Measurements from ENCODE around the gene IL18R1.
"Not testable (repeated sequence)": the region's sequence is repeated elsewhere in the genome, so short reads cannot be mapped to it uniquely, and the experiment has no call there.

The IL18R1 gene, protein sequence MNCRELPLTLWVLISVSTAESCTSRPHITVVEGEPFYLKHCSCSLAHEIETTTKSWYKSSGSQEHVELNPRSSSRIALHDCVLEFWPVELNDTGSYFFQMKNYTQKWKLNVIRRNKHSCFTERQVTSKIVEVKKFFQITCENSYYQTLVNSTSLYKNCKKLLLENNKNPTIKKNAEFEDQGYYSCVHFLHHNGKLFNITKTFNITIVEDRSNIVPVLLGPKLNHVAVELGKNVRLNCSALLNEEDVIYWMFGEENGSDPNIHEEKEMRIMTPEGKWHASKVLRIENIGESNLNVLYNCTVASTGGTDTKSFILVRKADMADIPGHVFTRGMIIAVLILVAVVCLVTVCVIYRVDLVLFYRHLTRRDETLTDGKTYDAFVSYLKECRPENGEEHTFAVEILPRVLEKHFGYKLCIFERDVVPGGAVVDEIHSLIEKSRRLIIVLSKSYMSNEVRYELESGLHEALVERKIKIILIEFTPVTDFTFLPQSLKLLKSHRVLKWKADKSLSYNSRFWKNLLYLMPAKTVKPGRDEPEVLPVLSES

DNA sequence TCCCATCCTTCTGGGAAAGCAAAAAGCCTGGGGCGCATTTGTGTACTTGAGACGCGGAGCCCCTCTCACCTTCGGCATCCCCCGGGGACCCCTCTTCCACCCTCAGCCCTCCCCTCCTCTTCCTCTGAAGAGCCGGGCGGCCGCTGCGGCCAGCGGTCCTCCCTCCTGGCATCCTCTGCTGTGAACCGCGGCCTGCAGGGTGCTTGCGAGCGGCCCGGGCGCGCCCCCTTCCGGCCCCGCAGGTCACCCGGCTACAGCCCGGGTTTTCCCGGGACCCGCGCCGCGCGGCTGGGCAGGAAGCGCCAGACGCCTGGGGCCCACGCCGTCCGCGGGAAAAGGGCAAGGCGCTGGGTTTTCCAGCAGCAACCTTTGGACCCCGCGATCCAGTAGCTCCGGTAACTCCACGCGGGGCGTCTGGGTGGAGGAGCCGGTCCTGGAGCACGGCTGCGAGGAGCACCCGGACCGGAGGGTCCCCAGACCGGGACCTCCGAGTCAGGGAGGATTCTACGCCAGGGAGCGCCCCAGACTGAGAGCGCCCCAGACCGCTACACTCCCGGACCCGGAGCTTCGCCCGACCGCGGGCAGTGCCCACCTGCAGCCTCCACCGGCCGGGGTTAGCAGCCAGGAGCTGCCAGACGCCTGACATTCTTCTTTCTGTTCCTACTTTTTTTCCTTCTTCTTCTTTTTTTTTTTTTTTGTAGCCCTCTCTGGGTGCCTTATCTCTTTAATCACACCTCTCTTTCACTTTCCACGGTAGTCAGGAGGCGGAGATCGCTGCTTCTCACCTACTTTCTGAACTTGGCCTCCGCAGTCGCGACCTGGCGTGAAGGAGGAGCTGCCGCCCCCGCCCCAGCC, at the start of gene IL18R1:
TSS of gene IL18R1 (plus strand) at position 271 of the 855 bp plus-strand sequence. CDS start 6,865 bp downstream, outside the sequence.
- peak; percentile 33 to 44 for DNase-seq (ENCODE audit: low read depth in 2 of 2, low spot score in 1 of 2)

DNA sequence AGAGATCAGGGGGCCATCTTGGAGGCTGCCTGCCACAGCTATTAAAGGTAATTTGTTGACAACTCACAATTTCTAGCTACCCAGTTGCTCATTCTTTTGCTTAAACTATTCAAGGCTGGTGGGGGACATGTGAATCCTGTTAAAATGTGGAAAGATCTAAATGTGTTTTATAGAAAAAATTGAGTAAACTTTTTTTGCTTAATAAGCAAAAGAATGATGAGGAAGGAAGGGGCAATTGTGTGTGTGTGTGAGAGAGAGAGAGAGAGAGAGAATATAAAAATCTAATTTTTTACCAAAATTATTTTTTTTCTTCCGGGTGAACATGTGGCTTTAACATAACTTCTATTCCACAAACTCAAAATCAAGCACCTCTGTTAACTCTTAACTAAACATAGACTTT, 49.5 kb upstream of the IL18R1 start:
- no peak for DNase-seq (ENCODE audit: low read depth in 2 of 2, low spot score in 1 of 2)

DNA sequence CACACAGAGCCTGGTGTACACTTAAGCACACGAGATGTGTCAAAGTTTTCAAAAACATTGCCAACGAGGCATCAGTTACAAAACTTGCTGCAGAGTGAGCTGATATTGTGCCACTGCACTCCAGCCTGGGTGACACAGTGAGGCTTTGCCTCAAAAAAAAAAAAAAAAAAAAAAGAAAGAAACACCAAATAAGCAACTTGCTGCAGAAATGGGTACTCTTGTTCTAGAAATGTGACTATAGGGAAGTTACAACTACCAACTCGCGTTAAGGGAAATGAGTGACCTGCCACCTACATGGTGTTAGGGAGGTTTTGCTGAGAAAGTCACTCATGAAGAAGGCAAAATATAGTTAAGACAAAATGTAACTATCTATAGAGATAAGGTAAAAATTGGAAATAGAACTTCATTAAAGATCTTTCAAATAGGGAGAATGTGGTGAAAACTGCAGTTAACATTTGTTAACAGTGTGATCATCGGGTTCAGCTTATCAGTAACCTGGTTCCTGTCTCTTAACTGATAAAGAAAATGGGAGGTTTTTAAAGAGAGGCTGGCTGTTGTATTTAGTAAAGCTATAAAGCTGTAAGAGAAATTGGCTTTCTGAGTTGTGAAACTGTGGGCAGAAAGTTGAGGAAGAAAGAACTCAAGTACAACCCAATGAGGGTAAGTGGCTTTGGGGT, 44.5 kb upstream of the IL18R1 start, which contains the start of gene IL1RL1:
TSS of gene IL1RL1 (plus strand) at position 600 of the 677 bp plus-strand sequence. CDS start 26,702 bp downstream, outside the sequence.
- no peak for DNase-seq (ENCODE audit: low read depth in 2 of 2, low spot score in 1 of 2)

DNA sequence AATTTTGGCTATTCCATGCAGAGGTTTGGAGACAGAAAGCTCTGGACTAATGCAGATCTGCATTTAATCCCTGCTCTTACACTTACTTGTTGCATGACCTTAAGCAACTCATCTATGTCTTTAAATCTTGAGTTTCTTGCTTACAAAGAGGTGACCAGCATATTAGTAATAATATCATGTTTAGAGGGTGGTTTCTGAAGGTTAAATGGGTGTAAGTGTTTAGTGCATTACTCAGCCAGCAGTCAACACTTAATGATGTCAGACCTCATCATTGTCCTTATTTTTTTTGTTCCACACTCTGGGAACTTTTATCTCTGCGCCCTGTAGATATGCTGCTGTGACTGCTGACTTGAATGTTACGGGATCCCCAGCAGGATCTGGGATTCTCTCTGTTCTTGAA, 42.6 kb upstream of the IL18R1 start:
- DNase-seq (ENCODE audit: low read depth in 2 of 2, low spot score in 1 of 2): no peak

DNA sequence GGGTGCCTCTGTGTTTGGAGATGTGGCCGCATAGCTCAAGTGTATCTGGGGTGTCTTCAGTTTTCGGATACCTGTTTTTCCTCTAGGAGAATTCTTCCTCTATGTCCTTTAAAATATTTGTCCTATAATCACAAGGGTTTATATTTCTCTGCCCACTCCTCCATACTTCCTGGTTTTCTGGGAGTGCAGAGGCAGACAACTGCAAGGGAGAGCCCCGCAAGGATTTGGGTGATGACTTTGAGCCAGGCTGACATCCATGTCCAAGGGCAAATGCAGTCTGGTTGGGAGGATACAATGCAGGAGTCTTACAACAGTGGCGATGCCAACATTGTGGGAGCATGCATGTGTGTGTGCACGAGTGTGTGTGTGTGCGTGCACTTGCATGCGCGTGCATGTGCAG, 42.1 kb upstream of the IL18R1 start:
- no peak for DNase-seq (ENCODE audit: low read depth in 2 of 2, low spot score in 1 of 2)

DNA sequence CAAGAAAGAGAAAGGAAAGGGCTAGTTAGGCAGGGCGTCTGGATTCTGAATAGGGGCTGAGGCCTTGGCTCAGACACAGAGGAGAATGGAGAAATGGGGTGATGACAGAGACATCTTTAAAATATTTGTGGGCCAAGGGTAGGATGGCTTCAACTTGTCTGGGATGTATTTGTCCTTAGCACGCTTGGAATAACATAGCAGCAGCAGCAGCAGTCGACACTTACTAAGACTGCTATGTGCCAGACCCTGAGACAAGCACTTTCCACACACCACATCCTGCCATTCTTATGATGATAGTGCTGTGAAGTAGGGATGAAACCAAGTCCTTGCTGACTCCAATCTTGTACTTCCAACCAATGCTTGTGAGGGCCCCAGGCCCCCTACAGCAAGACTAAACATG, 41.6 kb upstream of the IL18R1 start:
- DNase-seq (ENCODE audit: low read depth in 2 of 2, low spot score in 1 of 2): no peak

DNA sequence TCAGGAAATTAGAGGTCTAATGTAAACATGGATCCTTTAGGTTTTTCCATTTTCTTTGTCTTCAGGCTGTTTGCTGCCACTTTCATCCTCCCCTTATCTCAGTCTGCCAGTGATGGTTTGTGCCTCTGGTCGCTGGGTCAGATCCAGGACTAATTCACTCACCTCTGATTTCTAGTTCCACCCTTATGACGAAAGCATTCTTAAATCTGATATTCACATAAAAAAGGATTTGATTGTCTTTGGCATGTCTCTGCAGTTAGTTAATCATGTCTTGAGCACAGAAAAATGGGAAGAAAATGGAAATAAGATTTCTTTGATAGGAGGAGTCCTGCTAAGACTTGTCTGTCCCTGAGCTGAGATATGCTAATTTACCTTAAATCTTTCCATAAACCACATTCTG, 39.7 kb upstream of the IL18R1 start:
- DNase-seq (ENCODE audit: low read depth in 2 of 2, low spot score in 1 of 2): no peak

DNA sequence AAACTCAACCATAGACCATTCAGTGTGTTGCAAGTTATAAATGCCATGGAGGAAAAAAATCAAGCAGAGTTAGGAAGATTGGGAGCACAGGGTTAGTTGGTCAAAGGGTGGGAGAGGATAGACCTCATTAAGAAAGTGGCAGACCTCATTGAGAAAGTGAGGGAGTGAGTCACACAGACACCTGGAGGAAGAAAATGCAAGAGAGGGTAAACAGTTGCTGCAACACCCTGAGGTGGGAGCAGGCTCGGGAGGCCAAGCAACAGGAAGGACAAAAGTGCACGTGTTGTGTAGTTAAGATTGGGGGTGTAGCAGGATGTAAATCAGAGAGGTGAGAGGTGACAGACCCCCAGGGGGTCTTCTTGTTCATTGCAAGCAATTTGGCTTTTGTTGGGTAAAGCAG, 37.9 kb upstream of the IL18R1 start:
- DNase-seq (ENCODE audit: low read depth in 2 of 2, low spot score in 1 of 2): no peak

DNA sequence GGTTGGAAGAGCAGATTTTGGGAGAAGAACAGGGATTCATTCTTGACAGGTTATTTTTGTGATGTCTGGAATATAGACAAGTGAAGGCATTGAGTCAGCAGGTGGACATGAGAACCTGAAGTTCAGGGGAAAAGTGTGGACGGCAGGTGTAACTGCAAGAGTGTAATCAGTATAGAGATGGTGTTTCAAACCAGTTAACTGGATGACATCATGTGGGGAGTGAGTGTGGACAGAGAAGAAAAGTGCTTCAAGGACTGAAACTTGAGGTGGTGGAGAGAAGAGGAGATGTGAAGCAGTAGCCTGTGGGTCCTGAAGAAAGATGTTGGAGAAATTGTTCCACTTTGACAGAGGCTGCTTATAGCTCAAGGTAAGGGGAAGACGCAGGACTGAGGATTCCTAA, 37.2 kb upstream of the IL18R1 start:
- DNase-seq (ENCODE audit: low read depth in 2 of 2, low spot score in 1 of 2): no peak

DNA sequence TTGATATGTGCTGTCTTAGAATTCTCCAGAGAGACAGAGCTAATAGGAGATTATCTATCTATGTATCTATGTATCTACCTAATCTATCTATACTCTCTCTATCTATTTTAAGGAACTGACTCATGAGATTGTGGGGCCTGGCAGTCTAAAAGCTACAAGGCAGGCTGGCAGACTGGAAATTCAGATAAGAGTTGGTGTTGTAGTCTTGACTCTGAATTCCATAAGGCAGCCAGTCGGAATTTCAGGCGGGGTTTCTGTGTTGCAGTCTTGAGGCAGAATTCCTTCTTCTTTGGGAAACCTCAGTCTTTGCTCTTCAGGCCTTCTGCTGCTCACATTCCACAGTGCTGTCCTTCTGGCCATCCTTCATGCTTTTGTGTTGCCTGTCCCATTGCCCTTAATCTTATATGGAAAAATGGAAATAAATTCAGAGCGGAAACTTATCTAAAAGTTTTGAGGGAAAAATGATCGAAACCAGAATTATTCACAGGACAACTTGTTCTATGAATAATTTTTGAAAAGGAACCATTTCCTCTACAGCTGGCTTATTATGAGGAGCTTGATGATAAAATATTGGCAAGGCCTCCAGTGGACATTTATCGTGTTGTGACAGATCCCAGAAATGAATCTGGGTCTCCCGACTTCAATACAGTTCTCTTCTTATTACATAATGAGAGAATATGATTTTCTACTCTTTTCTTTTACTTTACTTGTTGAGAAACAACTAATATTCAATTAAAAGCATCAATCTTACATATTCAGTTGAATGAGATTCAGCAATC, 33.5 kb upstream of the IL18R1 start:
- DNase-seq (ENCODE audit: low read depth in 2 of 2, low spot score in 1 of 2): no peak

DNA sequence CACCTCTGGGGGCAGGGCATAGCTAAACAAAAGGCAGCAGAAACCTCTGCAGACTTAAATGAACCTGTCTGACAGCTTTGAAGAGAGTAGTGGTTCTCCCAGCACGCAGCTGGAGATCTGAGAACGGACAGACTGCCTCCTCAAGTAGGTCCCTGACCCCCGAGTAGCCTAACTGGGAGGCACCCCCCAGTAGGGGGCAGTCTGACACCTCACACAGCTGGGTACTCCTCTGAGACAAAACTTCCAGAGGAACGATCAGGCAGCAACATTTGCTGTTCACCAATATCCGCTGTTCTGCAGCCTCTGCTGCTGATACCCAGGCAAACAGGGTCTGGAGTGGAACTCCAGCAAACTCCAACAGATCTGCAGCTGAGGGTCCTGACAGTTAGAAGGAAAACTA, 30.7 kb upstream of the IL18R1 start:
- not testable (repeated sequence) for DNase-seq (ENCODE audit: low read depth in 2 of 2, low spot score in 1 of 2)

DNA sequence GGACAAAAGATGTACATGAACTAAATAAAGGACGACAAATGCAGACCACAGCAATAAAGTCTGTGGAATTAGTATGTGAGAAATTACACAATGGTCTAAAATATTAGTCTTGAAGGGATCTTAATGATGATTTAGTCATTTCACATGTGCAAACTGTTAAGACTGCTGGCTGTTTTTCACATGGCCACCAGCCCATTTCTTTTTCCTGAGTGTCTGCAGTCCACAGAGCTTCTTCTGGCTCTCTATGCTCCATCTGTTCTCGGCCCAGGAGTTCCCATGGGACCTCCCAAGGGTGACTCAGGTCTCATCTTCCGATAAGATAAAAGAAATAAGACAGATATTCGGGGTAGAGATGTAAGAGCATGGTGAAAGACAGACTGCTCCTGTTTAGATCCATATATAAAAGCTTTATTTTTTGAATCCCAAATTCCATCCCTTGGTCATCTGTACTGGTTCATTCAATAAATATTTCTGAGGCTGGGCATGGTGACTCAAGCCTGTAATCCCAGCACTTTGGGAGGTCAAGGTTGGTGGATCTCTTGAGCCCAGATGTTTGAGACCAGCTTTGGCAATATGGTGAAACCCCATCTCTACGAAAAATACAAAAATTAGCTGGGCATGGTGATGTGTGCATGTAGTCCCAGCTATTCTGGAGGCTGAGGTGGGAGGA, 24.1 kb upstream of the IL18R1 start:
- no peak for DNase-seq (ENCODE audit: low read depth in 2 of 2, low spot score in 1 of 2)

DNA sequence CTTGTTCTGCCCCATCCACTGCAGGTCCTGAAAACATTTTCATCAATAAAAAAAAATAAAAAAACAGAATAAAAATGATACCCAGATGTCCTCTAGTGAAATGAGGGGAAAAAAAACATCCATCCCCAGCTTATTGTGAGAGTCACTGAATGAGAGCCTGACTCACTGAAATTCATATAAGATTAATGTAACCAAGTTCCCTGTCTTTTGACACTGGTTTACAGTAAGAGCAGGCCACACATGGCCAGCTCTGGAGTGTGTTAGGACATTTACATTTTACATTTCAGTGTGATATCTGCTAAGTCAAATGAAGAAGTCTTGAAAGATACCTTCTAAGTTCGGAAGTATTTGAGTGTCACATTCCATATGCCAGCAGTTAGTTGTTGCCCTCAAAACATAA, 21.1 kb upstream of the IL18R1 start:
- DNase-seq (ENCODE audit: low read depth in 2 of 2, low spot score in 1 of 2): no peak

DNA sequence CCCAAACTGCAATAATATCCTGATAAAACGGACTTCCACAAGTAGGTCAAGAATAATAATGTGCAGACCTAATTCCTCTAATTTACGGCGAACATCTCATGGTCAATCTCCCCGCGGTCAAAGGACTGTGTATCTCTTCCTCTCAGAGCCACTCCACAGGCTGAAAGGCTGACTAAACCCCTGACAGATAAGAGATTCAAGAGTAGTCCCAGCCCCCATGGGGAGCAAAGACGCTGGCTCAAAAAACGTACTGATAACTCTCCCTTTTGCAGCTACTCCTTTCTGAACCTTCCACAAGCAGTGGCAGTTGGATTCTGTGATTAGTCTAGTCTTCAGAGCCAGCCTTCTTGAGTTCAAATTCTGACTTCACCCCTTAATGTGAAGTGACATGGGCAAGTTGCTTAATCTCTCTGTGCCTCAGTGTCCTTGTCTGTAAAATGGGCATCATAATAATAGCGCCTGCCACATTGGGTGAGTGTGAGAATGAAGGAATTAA, 19.7 kb upstream of the IL18R1 start:
- no peak for DNase-seq (ENCODE audit: low read depth in 2 of 2, low spot score in 1 of 2)

DNA sequence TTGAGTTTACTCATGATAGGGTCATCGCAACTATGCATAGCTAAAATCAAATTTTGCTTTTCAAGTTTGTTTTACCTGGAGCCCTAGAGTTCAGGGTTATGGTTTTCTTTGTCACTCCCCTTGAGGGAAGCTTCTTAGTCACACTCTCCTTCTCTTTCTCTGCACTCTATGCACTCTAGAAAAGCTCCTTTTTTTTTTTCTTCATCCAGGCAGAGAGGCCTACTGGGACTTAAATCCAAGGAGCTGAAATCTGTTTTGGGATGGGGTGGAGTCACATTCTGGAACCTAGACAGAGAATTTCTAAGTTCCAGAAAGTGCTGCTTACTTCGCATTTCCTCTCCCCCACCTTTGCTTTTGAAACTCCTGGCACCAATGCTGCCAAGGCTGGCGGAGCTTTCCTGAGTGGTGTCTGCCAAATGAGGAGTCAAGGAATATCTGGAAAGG, 19.1 kb upstream of the IL18R1 start:
- DNase-seq (ENCODE audit: low read depth in 2 of 2, low spot score in 1 of 2): no peak

DNA sequence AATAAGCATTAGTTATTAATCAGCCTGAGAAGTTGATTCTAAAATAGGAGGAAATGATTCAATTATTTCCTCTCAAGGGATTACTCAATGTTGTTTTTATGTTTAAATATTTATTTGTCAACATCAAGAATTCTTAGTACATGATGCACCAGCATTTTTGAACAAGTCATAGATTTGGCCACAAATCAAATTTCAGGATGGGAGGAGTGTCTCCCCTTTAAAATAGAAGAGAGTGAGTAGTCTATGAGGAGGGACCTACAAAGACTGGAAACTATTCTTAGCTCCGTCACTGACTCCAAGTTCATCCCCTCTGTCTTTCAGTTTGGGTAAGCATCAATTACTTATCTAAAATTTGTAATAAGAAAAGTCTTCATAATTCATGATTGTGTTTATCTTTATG, 18.6 kb upstream of the IL18R1 start:
- DNase-seq (ENCODE audit: low read depth in 2 of 2, low spot score in 1 of 2): no peak

DNA sequence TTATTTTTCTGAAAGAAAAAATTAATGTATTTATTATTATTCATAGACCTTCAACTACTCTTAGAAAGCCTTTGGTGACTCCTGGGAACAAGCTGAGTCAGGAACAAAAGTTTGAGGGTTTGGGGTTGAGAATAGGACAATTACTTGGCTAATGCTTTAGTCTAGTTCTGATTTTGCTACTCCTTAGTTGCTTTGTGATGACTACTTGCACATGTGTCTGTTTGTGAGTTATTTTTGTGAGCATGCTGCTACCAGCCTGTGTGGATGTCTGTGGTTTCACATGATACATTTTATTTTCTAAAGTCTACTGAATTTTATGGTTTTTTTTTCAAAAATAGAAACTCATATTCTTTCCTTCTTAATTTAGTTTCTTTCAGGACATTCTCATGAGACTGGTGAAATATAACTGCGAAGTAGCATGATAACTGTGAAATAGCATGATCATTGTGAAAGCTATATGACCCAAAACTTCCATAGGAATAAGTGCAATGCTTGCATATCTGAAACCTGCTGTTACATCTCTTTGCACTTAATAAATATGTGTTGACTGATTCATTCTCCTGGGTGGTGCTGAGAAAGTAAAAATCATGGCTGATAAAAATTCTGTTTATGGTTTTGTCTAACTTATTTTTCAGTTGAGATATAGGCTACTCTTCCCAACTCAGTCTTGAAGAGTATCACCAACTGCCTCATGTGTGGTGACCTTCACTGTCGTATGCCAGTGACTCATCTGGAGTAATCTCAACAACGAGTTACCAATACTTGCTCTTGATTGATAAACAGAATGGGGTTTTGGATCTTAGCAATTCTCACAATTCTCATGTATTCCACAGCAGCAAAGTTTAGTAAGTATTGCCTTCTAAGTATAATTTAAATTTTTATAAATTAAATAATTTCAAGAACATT, 17.9 kb upstream of the IL18R1 start:
- DNase-seq (ENCODE audit: low read depth in 2 of 2, low spot score in 1 of 2): no peak

DNA sequence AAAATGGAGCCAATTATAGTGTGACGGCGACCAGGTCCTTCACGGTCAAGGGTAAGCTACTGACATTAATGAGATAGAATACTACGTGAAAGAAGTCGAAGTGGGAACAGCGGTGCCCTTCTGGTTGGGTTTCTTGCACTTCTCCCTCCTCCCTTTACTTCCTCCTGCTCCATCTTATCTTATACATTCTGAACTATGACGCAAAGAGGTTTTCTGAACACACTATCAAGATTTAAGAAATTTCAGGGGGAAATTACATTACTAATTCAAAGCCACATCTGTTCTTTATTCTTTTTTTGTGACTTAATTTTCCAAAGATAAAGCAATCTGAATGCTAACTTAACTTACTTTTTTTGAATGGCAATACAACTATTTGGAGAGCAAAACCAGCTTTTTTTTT, 14.8 kb upstream of the IL18R1 start:
- no peak for DNase-seq (ENCODE audit: low read depth in 2 of 2, low spot score in 1 of 2)

DNA sequence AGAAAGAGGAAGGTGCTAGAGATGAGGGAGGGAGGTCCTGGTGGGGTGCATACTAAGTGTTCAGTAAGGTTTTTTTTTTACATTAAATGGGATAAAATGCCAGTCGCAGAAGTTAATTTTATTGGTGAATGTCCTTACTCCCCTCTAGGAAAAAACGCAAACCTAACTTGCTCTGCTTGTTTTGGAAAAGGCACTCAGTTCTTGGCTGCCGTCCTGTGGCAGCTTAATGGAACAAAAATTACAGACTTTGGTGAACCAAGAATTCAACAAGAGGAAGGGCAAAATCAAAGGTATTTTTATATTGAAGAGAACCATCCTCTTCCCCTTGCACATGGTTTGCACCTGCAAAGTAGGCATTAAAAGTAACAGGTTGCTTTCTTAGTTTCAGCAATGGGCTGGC, 12.7 kb upstream of the IL18R1 start:
- DNase-seq (ENCODE audit: low read depth in 2 of 2, low spot score in 1 of 2): no peak

Measured in stimulated activated CD8-positive, alpha-beta memory T cell treated with anti-CD3 and anti-CD28 coated beads, Interleukin-4, amount 100 ng/mL, for 1 hour (primary cell).